ENCODE measurements around the gene MAP1LC3A. TPM values are rescaled to one million over a fixed set of nuclear protein-coding genes. Genes with fewer than 3 reads are reported as not detected.

MAP1LC3A gene
- total RNA-seq, 1 donor from 2014 or later = 33.6 TPM

- H3K4me1 Mint-ChIP-seq (ENCODE audit: unreplicated experiment) = peaks cover 11% of the 10 kb centered on the region
- no peaks in the 10 kb centered on the region for H3K9me3 Mint-ChIP-seq (ENCODE audit: unreplicated experiment)
- H3K27me3 Mint-ChIP-seq (ENCODE audit: unreplicated experiment) = peaks cover 7% of the 10 kb centered on the region
- H3K27ac Mint-ChIP-seq (ENCODE audit: unreplicated experiment) = no peak overlapping the region
- peaks cover 4% of the 10 kb centered on the region for H3K36me3 Mint-ChIP-seq (ENCODE audit: low read depth, unreplicated experiment)
- no peak for DNase-seq (ENCODE audit: low spot score)
- no peak overlapping the region for H3K4me3 Mint-ChIP-seq (ENCODE audit: unreplicated experiment)
- TF ChIP-seq CTCF (IDR thresholded peaks at IDR 0.05; ENCODE audit: unreplicated experiment) = no peak
Observed at GRCh38 chr20:34574426-34574825, 15.9 kb downstream of the MAP1LC3A start.

GRCh38 chr20:34574861-34575260 lies 16.3 kb downstream of the MAP1LC3A start:
- H3K27me3 Mint-ChIP-seq (ENCODE audit: unreplicated experiment) = peaks cover 7% of the 10 kb centered on the region
- no peak for DNase-seq (ENCODE audit: low spot score)
- peaks cover 11% of the 10 kb centered on the region for H3K4me1 Mint-ChIP-seq (ENCODE audit: unreplicated experiment)
- no peak overlapping the region for H3K27ac Mint-ChIP-seq (ENCODE audit: unreplicated experiment)
- peaks cover 4% of the 10 kb centered on the region for H3K36me3 Mint-ChIP-seq (ENCODE audit: low read depth, unreplicated experiment)
- H3K9me3 Mint-ChIP-seq (ENCODE audit: unreplicated experiment) = no peaks in the 10 kb centered on the region
- H3K4me3 Mint-ChIP-seq (ENCODE audit: unreplicated experiment) = no peak overlapping the region
- no peak for TF ChIP-seq CTCF (IDR thresholded peaks at IDR 0.05; ENCODE audit: unreplicated experiment)

- Mint-ChIP-seq H3K27me3 (ENCODE audit: unreplicated experiment) (peaks cover 7% of the 10 kb centered on the region), H3K27ac (ENCODE audit: unreplicated experiment) (no peak overlapping the region), H3K4me3 (ENCODE audit: unreplicated experiment) (no peak overlapping the region), H3K4me1 (ENCODE audit: unreplicated experiment) (peaks cover 13% of the 10 kb centered on the region), H3K36me3 (ENCODE audit: low read depth, unreplicated experiment) (peaks cover 4% of the 10 kb centered on the region), H3K9me3 (ENCODE audit: unreplicated experiment) (no peaks in the 10 kb centered on the region)
- no peak for DNase-seq (ENCODE audit: low spot score)
- TF ChIP-seq CTCF (IDR thresholded peaks at IDR 0.05; ENCODE audit: unreplicated experiment) = no peak
Observed at GRCh38 chr20:34575271-34575670, 16.8 kb downstream of the MAP1LC3A start.

GRCh38 chr20:34575756-34576155 lies 17.2 kb downstream of the MAP1LC3A start:
- Mint-ChIP-seq H3K27ac (ENCODE audit: unreplicated experiment) (no peak overlapping the region), H3K27me3 (ENCODE audit: unreplicated experiment) (peaks cover 7% of the 10 kb centered on the region)

GRCh38 chr20:34577061-34577460 lies 18.5 kb downstream of the MAP1LC3A start:
- Mint-ChIP-seq H3K4me1 (ENCODE audit: unreplicated experiment) (peaks cover 17% of the 10 kb centered on the region), H3K4me3 (ENCODE audit: unreplicated experiment) (no peak overlapping the region), H3K9me3 (ENCODE audit: unreplicated experiment) (no peaks in the 10 kb centered on the region), H3K27me3 (ENCODE audit: unreplicated experiment) (peaks cover 10% of the 10 kb centered on the region), H3K36me3 (ENCODE audit: low read depth, unreplicated experiment) (peaks cover 3% of the 10 kb centered on the region), H3K27ac (ENCODE audit: unreplicated experiment) (no peak overlapping the region)
- no peak for TF ChIP-seq CTCF (IDR thresholded peaks at IDR 0.05; ENCODE audit: unreplicated experiment)
- DNase-seq (ENCODE audit: low spot score) = no peak

More at GRCh38 chr20:34575756-34576155, 17.2 kb downstream of the MAP1LC3A start:
- Mint-ChIP-seq H3K4me3 (ENCODE audit: unreplicated experiment) (no peak overlapping the region), H3K4me1 (ENCODE audit: unreplicated experiment) (peaks cover 16% of the 10 kb centered on the region), H3K36me3 (ENCODE audit: low read depth, unreplicated experiment) (peaks cover 4% of the 10 kb centered on the region), H3K9me3 (ENCODE audit: unreplicated experiment) (no peaks in the 10 kb centered on the region)
- TF ChIP-seq CTCF (IDR thresholded peaks at IDR 0.05; ENCODE audit: unreplicated experiment) = no peak
- DNase-seq (ENCODE audit: low spot score) = no peak
